ENCODE measurements around the gene KCTD11.

DNA sequence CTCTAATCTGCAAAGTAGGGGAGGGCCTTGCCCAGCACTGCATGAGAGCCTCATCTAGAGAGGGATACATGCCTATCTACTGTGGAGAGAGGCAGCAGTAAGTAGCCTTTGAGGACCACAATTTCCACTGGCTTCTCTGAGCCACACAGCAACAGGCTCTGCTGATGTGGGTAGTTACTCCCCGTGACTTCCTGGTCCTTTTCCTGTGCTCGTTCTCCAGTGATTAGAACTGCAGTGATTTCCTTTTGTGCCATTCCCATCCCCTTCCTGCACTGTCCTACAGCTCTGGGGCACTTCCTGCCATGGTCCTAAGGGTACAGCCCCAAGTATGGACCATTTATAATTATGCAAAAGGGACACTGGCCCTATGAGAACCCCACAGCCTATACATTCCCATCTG lies 39.3 kb downstream of the KCTD11 start:
- TF ChIP-seq CTCF (IDR thresholded peaks at IDR 0.05): no peak
- TF ChIP-seq POLR2A (IDR thresholded peaks at IDR 0.05): no peak
